Panc1 (cell line): ENCODE measurements around the gene MZT2B. TPM values are rescaled to one million over a fixed set of nuclear protein-coding genes. Genes with fewer than 3 reads are reported as not detected.
A peak's percentile ranks its signal among the peaks of the same experiment; 100 is the strongest.
"Not testable (repeated sequence)": the region's sequence is repeated elsewhere in the genome, so short reads cannot be mapped to it uniquely, and the experiment has no call there.

ENCODE experiments used
- ATAC-seq: fragments of 200-7000 bp; cut with Tn5 transposase; 2 replicates; pipeline ENCODE4 v1.9.1; 2020; ENCODE audit warnings: mild to moderate bottlenecking, moderate library complexity
- Bru-seq: library from RNA; stranded (reverse); fragments of 400-500 nt; gene quantifications from one replicate; lab custom pipeline; 2021; lab: Mats Ljungman, UMichigan
- BruChase-seq, 2 experiments: library from RNA; stranded (reverse); fragments of 400-500 nt; gene quantifications; one replicate each; lab custom pipeline; 2021; lab: Mats Ljungman, UMichigan
- BruUV-seq: library from RNA; stranded (reverse); fragments of 400-500 nt; replicated peaks from 2 replicates; lab custom pipeline; 2021; lab: Mats Ljungman, UMichigan
- CTCF ChIA-PET: fragments of 300-600 bp; sonication (Branson Sonifier 250); formaldehyde crosslinking; loops from one replicate; lab custom pipeline; 2022; ENCODE audit warnings: antibody characterized with exemption; lab: Charles Lee
- POLR2A ChIA-PET: fragments of 300-600 bp; sonication (Branson Sonifier 250); formaldehyde crosslinking; loops from one replicate; lab custom pipeline; 2022; ENCODE audit warnings: antibody characterized with exemption; lab: Charles Lee
- DNase-seq: peaks from one replicate; pipeline ENCODE4 v3.0.0-alpha.2; 2010; ENCODE audit warnings: low read depth, low spot score
- H3K27ac ChIP-seq: 2 replicates; pipeline ENCODE4 v1.5.1; 2011; ENCODE audit warnings: mild to moderate bottlenecking, low read length, inconsistent platforms
- H3K27me3 ChIP-seq: fragments of 200-500 bp; sonication (Bioruptor generic); 2 replicates; pipeline ENCODE4 v1.6.0; 2014; ENCODE audit warnings: low read length, inconsistent platforms; ENCODE audit not compliant: control insufficient read depth, insufficient read depth
- H3K36me3 ChIP-seq: fragments of 200-500 bp; sonication (Bioruptor generic); 2 replicates; pipeline ENCODE4 v1.5.1; 2014; ENCODE audit warnings: inconsistent platforms, mild to moderate bottlenecking, low read length, moderate library complexity; ENCODE audit not compliant: control insufficient read depth, insufficient read depth
- H3K4me1 ChIP-seq: 2 replicates; pipeline ENCODE4 v1.5.1; 2011; ENCODE audit warnings: inconsistent platforms, mild to moderate bottlenecking, low read length, moderate library complexity; ENCODE audit not compliant: control insufficient read depth, insufficient read depth
- H3K4me3 ChIP-seq, 2 experiments: 2 replicates each; pipeline ENCODE4 v1.5.1; 2011 to 2012; ENCODE audit warnings: low read depth in 2 of 2, low read length in 2 of 2, mild to moderate bottlenecking in 2 of 2, inconsistent platforms in 1 of 2, moderate library complexity in 1 of 2
- H3K9me3 ChIP-seq: fragments of 200-500 bp; sonication (Bioruptor generic); 2 replicates; pipeline ENCODE4 v1.5.1; 2014; ENCODE audit warnings: low read depth, mild to moderate bottlenecking, inconsistent platforms, low read length, moderate library complexity; ENCODE audit not compliant: control insufficient read depth, insufficient read depth
- POLR2AphosphoS5 ChIP-seq: IDR thresholded peaks from 2 replicates; pipeline ENCODE4 v1.6.1; 2012; ENCODE audit warnings: mild to moderate bottlenecking, low read depth, low read length, moderate library complexity
- SIN3A ChIP-seq: IDR thresholded peaks from 2 replicates; pipeline ENCODE4 v1.6.1; 2012; ENCODE audit warnings: low read depth, mild to moderate bottlenecking, low read length, moderate library complexity, borderline replicate concordance; ENCODE audit not compliant: insufficient read depth
- TCF7L2 ChIP-seq: IDR thresholded peaks from 2 replicates; pipeline ENCODE4 v1.6.1; 2011; ENCODE audit warnings: mild to moderate bottlenecking, low read depth, low read length, inconsistent platforms
- in situ Hi-C: cut with HindIII; loops from 2 replicates; pipeline ENCODE4 v1.10.0; 2016; ENCODE audit warnings: low sequenced_read_pairs, low pct_unique_long_range_greater_than_20kb
- intact Hi-C: fragments of 100-400 bp; cut with micrococcal nuclease; formaldehyde crosslinking; loops from one replicate; pipeline ENCODE4 v1.10.0; 2022; ENCODE audit not compliant: unreplicated experiment
- long read RNA-seq: library from polyadenylated mRNA; unstranded; transcript quantifications from one replicate; pipeline ENCODE4 v2.0.0, GENCODE V29; 2021; ENCODE audit not compliant: unreplicated experiment
- polyA plus RNA-seq: library from polyadenylated mRNA; unstranded; fragments of >200 nt; gene quantifications from one replicate; pipeline ENCODE4 v1.2.1, GENCODE V29; 2012; ENCODE audit warnings: missing spikeins; ENCODE audit not compliant: insufficient read length
- total RNA-seq: library from RNA; stranded (reverse); gene quantifications from one replicate; pipeline ENCODE4 v1.2.1, GENCODE V29; 2021; ENCODE audit not compliant: unreplicated experiment
- TF ChIP-seq, protein P1 (sequence below): fragments of 450-650 bp; IDR thresholded peaks from 2 replicates; pipeline ENCODE4 v1.5.1; 2017; ENCODE audit warnings: mild to moderate bottlenecking
- TF ChIP-seq, protein P2 (sequence below), 2 experiments: IDR thresholded peaks; 2 replicates each; pipeline ENCODE4 v1.6.1; 2011 to 2012; ENCODE audit warnings: low read depth in 2 of 2, control low read depth in 1 of 2, low read length in 1 of 2, mild to moderate bottlenecking in 1 of 2, moderate library complexity in 1 of 2; ENCODE audit not compliant: insufficient read depth in 1 of 2

Gene MZT2B
- total RNA-seq (305 TPM), Bru-seq, nascent RNA (percentile 70 among the genes with signal in this experiment), BruChase-seq, experiment 1, labeled RNA remaining after a 2-hour chase (percentile 72 among the genes with signal in this experiment), BruChase-seq, experiment 2, labeled RNA remaining after a 6-hour chase (percentile 69 among the genes with signal in this experiment)
- 524 TPM for polyA plus RNA-seq
- long read RNA-seq, transcript MZT2B-201 (3 exons, 933 nt) = major isoform, 107 of 173 reads
- long read RNA-seq, transcript MZT2B-206 (2 exons, 480 nt) = minor isoform, 5 of 173 reads
- long read RNA-seq, transcript MZT2B-204 (2 exons, 401 nt) = minor isoform, 8 of 173 reads
- long read RNA-seq, transcript MZT2B-203 (3 exons, 455 nt) = minor isoform, 15 of 173 reads
- long read RNA-seq, partial matches to known transcripts = 24 of 173 reads
- long read RNA-seq, other reads (novel, unspliced or antisense) = 10 of 173 reads

- H3K4me1 ChIP-seq, in situ Hi-C loops, H3K36me3 ChIP-seq, H3K9me3 ChIP-seq, BruUV-seq, POLR2A ChIA-PET, H3K27me3 ChIP-seq: not testable (repeated sequence)
- DNase-seq (peak; percentile 42), ATAC-seq (peak; percentile 93)
- CTCF ChIA-PET = interaction anchor here (0.6 to 0.7 kb wide), 6 partner anchors 11 to 212 kb away, joined by 3 to 7 read pairs (median 4); no protein-coding TSS in a partner anchor
- TF ChIP-seq, protein P1, sequence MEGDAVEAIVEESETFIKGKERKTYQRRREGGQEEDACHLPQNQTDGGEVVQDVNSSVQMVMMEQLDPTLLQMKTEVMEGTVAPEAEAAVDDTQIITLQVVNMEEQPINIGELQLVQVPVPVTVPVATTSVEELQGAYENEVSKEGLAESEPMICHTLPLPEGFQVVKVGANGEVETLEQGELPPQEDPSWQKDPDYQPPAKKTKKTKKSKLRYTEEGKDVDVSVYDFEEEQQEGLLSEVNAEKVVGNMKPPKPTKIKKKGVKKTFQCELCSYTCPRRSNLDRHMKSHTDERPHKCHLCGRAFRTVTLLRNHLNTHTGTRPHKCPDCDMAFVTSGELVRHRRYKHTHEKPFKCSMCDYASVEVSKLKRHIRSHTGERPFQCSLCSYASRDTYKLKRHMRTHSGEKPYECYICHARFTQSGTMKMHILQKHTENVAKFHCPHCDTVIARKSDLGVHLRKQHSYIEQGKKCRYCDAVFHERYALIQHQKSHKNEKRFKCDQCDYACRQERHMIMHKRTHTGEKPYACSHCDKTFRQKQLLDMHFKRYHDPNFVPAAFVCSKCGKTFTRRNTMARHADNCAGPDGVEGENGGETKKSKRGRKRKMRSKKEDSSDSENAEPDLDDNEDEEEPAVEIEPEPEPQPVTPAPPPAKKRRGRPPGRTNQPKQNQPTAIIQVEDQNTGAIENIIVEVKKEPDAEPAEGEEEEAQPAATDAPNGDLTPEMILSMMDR = peak; percentile 94
- TF ChIP-seq TCF7L2 = peak; percentile 82
- peak; percentile 88 for TF ChIP-seq POLR2AphosphoS5
- Histone ChIP-seq H3K27ac (peak within 1 kb of the TSS; percentile 93), H3K4me3 (peak within 1 kb of the TSS; percentile 81 to 100)
- intact Hi-C loops = loop anchor here (5.0 kb wide), 1 partner anchor 150 kb away; no protein-coding TSS in a partner anchor
Observed at GRCh38 chr2:130181880-130182682, at the start of gene MZT2B. TSS of gene MZT2B (plus strand) at chr2:130182262. CDS start at chr2:130182283, 21 bp downstream.

- in situ Hi-C loops = no loop called here
- POLR2A ChIA-PET = no interaction called here
- Histone ChIP-seq H3K9me3 (no peaks in the 10 kb centered on the region), H3K27me3 (no peaks in the 10 kb centered on the region), H3K27ac (no peak overlapping the region), H3K4me3 (no peak overlapping the region), H3K36me3 (no peaks in the 10 kb centered on the region), H3K4me1 (no peaks in the 10 kb centered on the region)
- DNase-seq (no peak), ATAC-seq (no peak)
- TF ChIP-seq SIN3A (no peak), POLR2AphosphoS5 (no peak), TCF7L2 (no peak)
- TF ChIP-seq, protein P2, sequence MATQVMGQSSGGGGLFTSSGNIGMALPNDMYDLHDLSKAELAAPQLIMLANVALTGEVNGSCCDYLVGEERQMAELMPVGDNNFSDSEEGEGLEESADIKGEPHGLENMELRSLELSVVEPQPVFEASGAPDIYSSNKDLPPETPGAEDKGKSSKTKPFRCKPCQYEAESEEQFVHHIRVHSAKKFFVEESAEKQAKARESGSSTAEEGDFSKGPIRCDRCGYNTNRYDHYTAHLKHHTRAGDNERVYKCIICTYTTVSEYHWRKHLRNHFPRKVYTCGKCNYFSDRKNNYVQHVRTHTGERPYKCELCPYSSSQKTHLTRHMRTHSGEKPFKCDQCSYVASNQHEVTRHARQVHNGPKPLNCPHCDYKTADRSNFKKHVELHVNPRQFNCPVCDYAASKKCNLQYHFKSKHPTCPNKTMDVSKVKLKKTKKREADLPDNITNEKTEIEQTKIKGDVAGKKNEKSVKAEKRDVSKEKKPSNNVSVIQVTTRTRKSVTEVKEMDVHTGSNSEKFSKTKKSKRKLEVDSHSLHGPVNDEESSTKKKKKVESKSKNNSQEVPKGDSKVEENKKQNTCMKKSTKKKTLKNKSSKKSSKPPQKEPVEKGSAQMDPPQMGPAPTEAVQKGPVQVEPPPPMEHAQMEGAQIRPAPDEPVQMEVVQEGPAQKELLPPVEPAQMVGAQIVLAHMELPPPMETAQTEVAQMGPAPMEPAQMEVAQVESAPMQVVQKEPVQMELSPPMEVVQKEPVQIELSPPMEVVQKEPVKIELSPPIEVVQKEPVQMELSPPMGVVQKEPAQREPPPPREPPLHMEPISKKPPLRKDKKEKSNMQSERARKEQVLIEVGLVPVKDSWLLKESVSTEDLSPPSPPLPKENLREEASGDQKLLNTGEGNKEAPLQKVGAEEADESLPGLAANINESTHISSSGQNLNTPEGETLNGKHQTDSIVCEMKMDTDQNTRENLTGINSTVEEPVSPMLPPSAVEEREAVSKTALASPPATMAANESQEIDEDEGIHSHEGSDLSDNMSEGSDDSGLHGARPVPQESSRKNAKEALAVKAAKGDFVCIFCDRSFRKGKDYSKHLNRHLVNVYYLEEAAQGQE (IDR thresholded peaks at IDR 0.05; ENCODE audit: insufficient read depth in 1 of 2, low read depth in 2 of 2, low read length in 1 of 2) = no peak
- TF ChIP-seq, protein P1 = no peak
- CTCF ChIA-PET = no interaction called here
- BruUV-seq = no TSS peak
- intact Hi-C loops = no loop called here
Observed at GRCh38 chr2:130135692-130136541, 46.1 kb upstream of the MZT2B start.

DNA sequence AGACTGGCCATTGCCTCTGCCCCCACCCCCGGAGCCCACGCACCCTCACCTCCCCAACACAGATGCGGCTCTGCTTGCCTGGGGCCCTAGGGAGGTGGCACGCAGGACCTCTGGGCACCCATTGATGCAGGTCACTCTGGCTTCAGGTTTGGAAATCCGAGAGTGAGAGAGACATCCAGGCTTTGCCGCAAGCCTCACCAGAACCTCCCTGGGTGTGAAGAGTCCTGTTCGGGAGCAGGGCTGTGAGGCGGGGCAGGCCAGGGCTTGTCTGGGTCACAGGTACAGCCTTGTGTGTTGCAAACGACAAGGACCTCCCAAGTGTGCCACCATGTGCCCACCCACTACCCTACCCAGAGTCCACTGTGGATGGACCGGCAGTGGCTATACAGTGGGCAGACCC is 45.5 kb upstream of the MZT2B start:
- CTCF ChIA-PET, H3K36me3 ChIP-seq, H3K27ac ChIP-seq, H3K4me1 ChIP-seq, POLR2A ChIA-PET, intact Hi-C loops, DNase-seq, H3K27me3 ChIP-seq, ATAC-seq, in situ Hi-C loops, H3K4me3 ChIP-seq, BruUV-seq, H3K9me3 ChIP-seq: not testable (repeated sequence)
